DOHH2 (cell line): ENCODE data around the gene PSME4.
A peak's percentile ranks its signal among the peaks of the same experiment; 100 is the strongest.

Experiments used
- H3F3A ChIP-seq: fragments of 200-600 bp; sonication (generic), shearing (Covaris generic); 2 replicates; pipeline ENCODE4 v1.6.0; 2016; ENCODE audit warnings: antibody characterized with exemption, mild to moderate bottlenecking; ENCODE audit not compliant: control insufficient read depth, insufficient read depth
- H3K27ac ChIP-seq: fragments of 200-600 bp; sonication (generic); 2 replicates; pipeline ENCODE4 v1.5.1; 2014; ENCODE audit warnings: low read depth, mild to moderate bottlenecking, low read length, moderate library complexity
- H3K27me3 ChIP-seq: fragments of 200-600 bp; sonication (generic); 2 replicates; pipeline ENCODE4 v1.6.1; 2014; ENCODE audit warnings: mild to moderate bottlenecking, low read length, mixed read lengths; ENCODE audit not compliant: control insufficient read depth
- H3K36me3 ChIP-seq: fragments of 200-600 bp; sonication (generic); 2 replicates; pipeline ENCODE4 v1.6.1; 2014; ENCODE audit warnings: mild to moderate bottlenecking, low read length, moderate library complexity, mixed read lengths; ENCODE audit not compliant: control insufficient read depth
- H3K4me1 ChIP-seq: fragments of 200-600 bp; sonication (generic); 2 replicates; pipeline ENCODE4 v1.6.1; 2014; ENCODE audit warnings: mild to moderate bottlenecking, low read length, mixed read lengths; ENCODE audit not compliant: control insufficient read depth
- H3K4me2 ChIP-seq: fragments of 200-600 bp; sonication (generic); 2 replicates; pipeline ENCODE4 v1.6.0; 2014; ENCODE audit warnings: mild to moderate bottlenecking, low read length, moderate library complexity
- H3K4me3 ChIP-seq: fragments of 200-600 bp; sonication (generic); 2 replicates; pipeline ENCODE4 v1.5.1; 2014; ENCODE audit warnings: mild to moderate bottlenecking, low read length, mixed read lengths
- H3K79me2 ChIP-seq: fragments of 200-600 bp; sonication (generic); 2 replicates; pipeline ENCODE4 v1.6.1; 2014; ENCODE audit warnings: mild to moderate bottlenecking, low read length, mixed read lengths; ENCODE audit not compliant: control insufficient read depth
- H3K9me2 ChIP-seq: fragments of 200-600 bp; sonication (generic); replicated peaks from 2 replicates; pipeline ENCODE4 v1.6.1; 2014; ENCODE audit warnings: mild to moderate bottlenecking, low read length, mixed read lengths; ENCODE audit not compliant: control insufficient read depth
- H3K9me3 ChIP-seq: fragments of 200-600 bp; sonication (generic); 2 replicates; pipeline ENCODE4 v1.6.1; 2014; ENCODE audit warnings: antibody characterized with exemption, low read length, mixed read lengths; ENCODE audit not compliant: control insufficient read depth, insufficient read depth
- H4K20me1 ChIP-seq: fragments of 200-600 bp; sonication (generic); 2 replicates; pipeline ENCODE4 v1.6.0; 2014; ENCODE audit warnings: low read depth, mild to moderate bottlenecking, antibody characterized with exemption, low read length, moderate library complexity; ENCODE audit not compliant: control insufficient read depth, insufficient read depth
- EZH2phosphoT487 ChIP-seq: fragments of 200-600 bp; sonication (generic); IDR thresholded peaks from 2 replicates; pipeline ENCODE4 v1.6.1; 2017; ENCODE audit warnings: borderline replicate concordance, mild to moderate bottlenecking, antibody characterized with exemption, low read length, moderate library complexity, mixed read lengths
- TF ChIP-seq, protein P1 (sequence below): fragments of 200-600 bp; sonication (generic); IDR thresholded peaks from one replicate; pipeline ENCODE4 v1.5.1; 2014; ENCODE audit warnings: antibody characterized with exemption, mild to moderate bottlenecking, low read depth, low read length; ENCODE audit not compliant: poor library complexity, severe bottlenecking

Gene PSME4

DNA sequence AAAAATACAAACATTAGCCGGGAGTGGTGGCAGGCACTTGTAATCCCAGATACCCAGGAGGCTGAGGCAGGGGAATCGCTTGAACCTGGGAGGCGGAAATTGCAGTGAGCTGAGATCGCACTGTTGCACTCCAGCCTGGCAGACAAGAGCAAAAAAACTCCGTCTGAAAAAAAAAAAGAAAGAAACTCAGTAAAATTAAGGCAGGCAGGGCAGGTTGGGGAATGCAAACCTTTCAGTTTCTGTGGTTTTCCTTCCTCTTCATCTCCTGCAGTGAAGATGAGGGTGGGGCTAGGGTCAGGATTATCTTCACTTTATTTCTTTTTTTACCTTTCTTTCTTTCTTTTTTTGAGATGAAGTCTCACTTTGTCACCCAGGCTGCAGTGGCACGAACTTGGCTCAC lies 43.2 kb upstream of the PSME4 start:
- H3K4me1 ChIP-seq: peaks cover 11% of the 10 kb centered on the region
- H3K9me3 ChIP-seq: no peaks in the 10 kb centered on the region
- TF ChIP-seq EZH2phosphoT487: no peak
- TF ChIP-seq, protein P1, sequence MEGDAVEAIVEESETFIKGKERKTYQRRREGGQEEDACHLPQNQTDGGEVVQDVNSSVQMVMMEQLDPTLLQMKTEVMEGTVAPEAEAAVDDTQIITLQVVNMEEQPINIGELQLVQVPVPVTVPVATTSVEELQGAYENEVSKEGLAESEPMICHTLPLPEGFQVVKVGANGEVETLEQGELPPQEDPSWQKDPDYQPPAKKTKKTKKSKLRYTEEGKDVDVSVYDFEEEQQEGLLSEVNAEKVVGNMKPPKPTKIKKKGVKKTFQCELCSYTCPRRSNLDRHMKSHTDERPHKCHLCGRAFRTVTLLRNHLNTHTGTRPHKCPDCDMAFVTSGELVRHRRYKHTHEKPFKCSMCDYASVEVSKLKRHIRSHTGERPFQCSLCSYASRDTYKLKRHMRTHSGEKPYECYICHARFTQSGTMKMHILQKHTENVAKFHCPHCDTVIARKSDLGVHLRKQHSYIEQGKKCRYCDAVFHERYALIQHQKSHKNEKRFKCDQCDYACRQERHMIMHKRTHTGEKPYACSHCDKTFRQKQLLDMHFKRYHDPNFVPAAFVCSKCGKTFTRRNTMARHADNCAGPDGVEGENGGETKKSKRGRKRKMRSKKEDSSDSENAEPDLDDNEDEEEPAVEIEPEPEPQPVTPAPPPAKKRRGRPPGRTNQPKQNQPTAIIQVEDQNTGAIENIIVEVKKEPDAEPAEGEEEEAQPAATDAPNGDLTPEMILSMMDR: no peak
- 0 out of 2 replicates have a peak, but pooled peaks cover 2% of the 10 kb centered on the region for H3F3A ChIP-seq
- no peaks in the 10 kb centered on the region for H3K9me2 ChIP-seq
- H3K4me3 ChIP-seq: no peak overlapping the region
- H3K4me2 ChIP-seq: peak overlapping the region; percentile 45
- H3K36me3 ChIP-seq: no peaks in the 10 kb centered on the region
- H4K20me1 ChIP-seq: no peaks in the 10 kb centered on the region
- no peaks in the 10 kb centered on the region for H3K27me3 ChIP-seq
- no peaks in the 10 kb centered on the region for H3K79me2 ChIP-seq
- H3K27ac ChIP-seq: no peak overlapping the region

DNA sequence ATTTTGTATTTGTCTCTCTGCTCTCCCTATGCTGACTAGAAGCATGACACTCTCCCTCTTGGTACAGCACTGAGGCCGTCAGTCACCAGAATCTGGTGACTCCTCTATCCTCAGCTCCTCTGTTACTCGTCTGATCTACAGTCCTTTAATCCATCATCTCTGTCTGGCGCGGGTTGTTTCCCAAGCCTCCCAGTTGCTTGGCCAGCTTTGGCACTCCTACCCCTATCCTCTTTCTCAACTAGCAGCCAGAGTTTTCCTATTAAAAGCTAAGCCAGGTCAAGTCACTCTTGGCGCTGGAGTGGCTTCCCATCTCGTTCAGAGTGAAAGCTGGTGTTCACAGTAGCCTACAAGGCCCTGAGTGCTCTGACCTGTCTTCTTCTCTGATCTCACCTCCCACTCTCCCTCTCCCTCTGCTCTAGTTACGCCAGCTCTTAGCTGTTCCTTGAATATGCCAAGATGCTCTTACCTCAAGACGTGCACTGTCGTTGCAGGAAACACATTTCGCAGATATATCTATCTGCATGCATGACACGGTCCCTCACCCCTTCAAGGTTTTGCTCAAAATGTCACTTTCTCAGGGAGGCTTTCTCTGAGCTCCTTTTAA lies 41.8 kb upstream of the PSME4 start:
- H3K9me2 ChIP-seq: no peaks in the 10 kb centered on the region
- no peaks in the 10 kb centered on the region for H4K20me1 ChIP-seq
- H3K27me3 ChIP-seq: no peaks in the 10 kb centered on the region
- H3K36me3 ChIP-seq: no peaks in the 10 kb centered on the region
- peaks cover 11% of the 10 kb centered on the region for H3K4me1 ChIP-seq
- H3K4me3 ChIP-seq: no peak overlapping the region
- no peaks in the 10 kb centered on the region for H3K9me3 ChIP-seq
- H3F3A ChIP-seq: 0 out of 2 replicates have a peak, but pooled peaks cover 2% of the 10 kb centered on the region
- H3K4me2 ChIP-seq: no peak overlapping the region
- H3K27ac ChIP-seq: no peak overlapping the region
- TF ChIP-seq EZH2phosphoT487: no peak
- TF ChIP-seq, protein P1: no peak
- no peaks in the 10 kb centered on the region for H3K79me2 ChIP-seq

DNA sequence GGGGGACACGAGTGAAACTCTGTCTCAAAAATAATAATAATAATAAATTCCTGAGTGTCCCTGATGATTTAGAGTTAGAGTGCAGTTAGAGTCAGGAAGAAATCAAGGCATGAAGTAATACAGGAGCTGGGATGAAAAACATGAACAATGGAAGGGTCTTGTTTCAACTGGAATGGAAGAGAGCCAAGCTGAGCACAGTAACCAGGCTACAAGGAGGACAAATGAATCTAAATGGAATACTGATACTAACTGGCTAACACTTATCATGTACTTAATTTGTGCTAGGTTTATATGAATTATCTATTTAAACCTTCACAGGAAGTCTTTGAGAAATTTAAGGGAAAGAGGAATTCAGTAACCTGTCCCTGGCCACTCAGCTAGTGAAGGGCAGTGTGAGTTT lies 38.8 kb upstream of the PSME4 start:
- Histone ChIP-seq H3K4me2 (no peak overlapping the region), H3K9me2 (no peaks in the 10 kb centered on the region), H3K4me3 (no peak overlapping the region), H3K4me1 (peaks cover 11% of the 10 kb centered on the region), H3K9me3 (no peaks in the 10 kb centered on the region), H4K20me1 (no peaks in the 10 kb centered on the region), H3K27ac (no peak overlapping the region), H3F3A (0 out of 2 replicates have a peak, but pooled peaks cover 2% of the 10 kb centered on the region), H3K27me3 (no peaks in the 10 kb centered on the region), H3K79me2 (no peaks in the 10 kb centered on the region), H3K36me3 (no peaks in the 10 kb centered on the region)
- TF ChIP-seq, protein P1: no peak
- no peak for TF ChIP-seq EZH2phosphoT487
